ENCODE measurements around the gene TIAL1. TPM values are rescaled to one million over a fixed set of nuclear protein-coding genes. Genes with fewer than 3 reads are reported as not detected.
A peak's percentile ranks its signal among the peaks of the same experiment; 100 is the strongest.

The TIAL1 gene
- total and polyA plus RNA-seq, 2 of the 13 experiments (the other 11 are each of a cell fraction or from before 2014, with no cell fraction given) = 31.5 to 148 TPM

- TF ChIP-seq ZMAT3 (CRISPR knock-in tag; conservative IDR thresholded peaks at IDR 0.05) = no peak
- peak; percentile 53; the same call in 1 of the 2 replicates for TF ChIP-seq ZNF33B (CRISPR knock-in tag; IDR thresholded peaks at IDR 0.05)
- peak in 1 of 2 experiments; percentile 45; a peak in 1 of 4 replicates for TF ChIP-seq REST (IDR thresholded peaks at IDR 0.05; ENCODE audit: borderline replicate concordance in 1 of 2, low read depth in 1 of 2, low read length in 2 of 2)
- TF ChIP-seq ZNF414 (CRISPR knock-in tag; IDR thresholded peaks at IDR 0.05) = 0 out of 2 replicates have a peak, but pooled peaks have one; percentile 59
- TF ChIP-seq ZNF512 (CRISPR knock-in tag; IDR thresholded peaks at IDR 0.05) = no peak
- peak; percentile 82 for TF ChIP-seq TAF1 (CRISPR knock-in tag; IDR thresholded peaks at IDR 0.05)
- TF ChIP-seq PAF1 (CRISPR knock-in tag; IDR thresholded peaks at IDR 0.05) = no peak
- 0 out of 2 replicates have a peak, but pooled peaks have one; percentile 52 for TF ChIP-seq ZBTB49 (CRISPR knock-in tag; IDR thresholded peaks at IDR 0.05; ENCODE audit: borderline replicate concordance)
- TF ChIP-seq TRIM22 (IDR thresholded peaks at IDR 0.05) = no peak
- TF ChIP-seq MED13 (CRISPR knock-in tag; IDR thresholded peaks at IDR 0.05) = no peak
- TF ChIP-seq PBX2 (CRISPR knock-in tag; IDR thresholded peaks at IDR 0.05) = no peak
- peak; percentile 79; the same call in 1 of the 2 replicates for TF ChIP-seq E2F1 (CRISPR knock-in tag; IDR thresholded peaks at IDR 0.05)
- no peak for TF ChIP-seq SRF (IDR thresholded peaks at IDR 0.05; ENCODE audit: low read depth, low read length)
- peak; percentile 60; the same call in 1 of the 2 replicates for TF ChIP-seq ZNF709 (CRISPR knock-in tag; IDR thresholded peaks at IDR 0.05)
- TF ChIP-seq ATF1 (CRISPR knock-in tag; IDR thresholded peaks at IDR 0.05) = peak; percentile 85
Measured at GRCh38 chr10:119596537-119597404, at the start of gene TIAL1 (continued).

Data from HepG2 (cell line).